Suppressor macrophage (primary cell): ENCODE data around the gene CLBA1.
"Not testable (repeated sequence)": the region's sequence is repeated elsewhere in the genome, so short reads cannot be mapped to it uniquely, and the experiment has no call there.

ENCODE experiments used
- DNase-seq, 4 experiments: peaks; one replicate each; pipeline ENCODE4 v3.0.0-alpha.2; 2020 to 2022

Gene CLBA1

DNA sequence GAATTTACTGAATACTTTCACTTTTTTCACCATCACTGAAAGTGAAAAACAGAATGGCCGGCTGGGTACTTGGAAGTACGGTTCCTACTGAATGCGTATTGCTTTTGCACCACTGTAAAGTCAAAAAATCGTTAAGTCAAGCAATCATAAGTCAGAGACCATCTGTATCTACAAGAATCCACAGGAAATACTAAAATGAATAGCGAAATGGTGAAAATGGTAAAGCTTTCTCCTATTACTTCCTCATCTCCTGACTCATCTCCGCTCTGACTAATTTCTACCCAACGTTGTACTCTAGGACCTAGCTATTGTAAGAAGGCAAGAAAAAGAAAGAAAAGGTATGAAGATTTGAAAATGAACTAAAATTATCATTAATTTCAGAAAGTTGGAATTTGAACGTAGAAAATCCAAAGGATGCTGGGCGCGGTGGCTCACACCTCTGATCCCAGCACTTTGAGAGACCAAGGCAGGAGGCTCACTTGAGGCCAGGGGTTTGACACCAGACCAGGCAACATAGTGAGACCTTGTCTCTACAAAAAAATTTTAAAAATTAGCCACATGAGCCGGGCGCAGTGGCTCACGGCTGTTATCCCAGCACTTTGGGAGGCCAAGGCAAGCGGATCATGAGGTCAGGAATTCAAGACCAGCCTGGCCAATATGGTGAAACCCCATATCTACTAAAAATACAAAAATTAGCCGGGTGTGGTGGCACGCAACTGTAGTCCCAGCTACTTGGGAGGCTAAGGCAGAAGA, 40.6 kb downstream of the CLBA1 start:
- DNase-seq = peak; percentile 44 to 83 (median 68)

GRCh38 chr14:105026802-105027563, 41.4 kb downstream of the CLBA1 start:
- peak; percentile 27 to 52 (median 44) for DNase-seq

DNA sequence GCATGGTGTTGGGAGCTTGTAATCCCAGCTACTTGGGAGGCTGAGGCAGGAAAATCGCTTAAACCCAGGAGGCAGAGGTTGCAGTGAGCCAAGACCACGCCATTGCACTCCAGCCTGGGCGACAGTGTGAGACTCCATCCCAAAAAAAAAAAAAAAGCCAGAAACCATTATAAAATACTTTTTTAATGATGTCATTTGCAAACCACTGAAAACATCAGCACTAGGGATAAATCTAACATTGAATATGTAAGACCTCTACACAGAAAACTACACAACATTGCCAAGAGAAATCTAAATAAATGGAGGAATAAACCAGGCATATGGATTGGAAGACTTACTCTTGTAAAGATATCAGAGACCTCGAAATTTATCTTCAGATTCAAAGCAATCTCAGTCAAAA, 42.1 kb downstream of the CLBA1 start:
- DNase-seq = not testable (repeated sequence)

DNA sequence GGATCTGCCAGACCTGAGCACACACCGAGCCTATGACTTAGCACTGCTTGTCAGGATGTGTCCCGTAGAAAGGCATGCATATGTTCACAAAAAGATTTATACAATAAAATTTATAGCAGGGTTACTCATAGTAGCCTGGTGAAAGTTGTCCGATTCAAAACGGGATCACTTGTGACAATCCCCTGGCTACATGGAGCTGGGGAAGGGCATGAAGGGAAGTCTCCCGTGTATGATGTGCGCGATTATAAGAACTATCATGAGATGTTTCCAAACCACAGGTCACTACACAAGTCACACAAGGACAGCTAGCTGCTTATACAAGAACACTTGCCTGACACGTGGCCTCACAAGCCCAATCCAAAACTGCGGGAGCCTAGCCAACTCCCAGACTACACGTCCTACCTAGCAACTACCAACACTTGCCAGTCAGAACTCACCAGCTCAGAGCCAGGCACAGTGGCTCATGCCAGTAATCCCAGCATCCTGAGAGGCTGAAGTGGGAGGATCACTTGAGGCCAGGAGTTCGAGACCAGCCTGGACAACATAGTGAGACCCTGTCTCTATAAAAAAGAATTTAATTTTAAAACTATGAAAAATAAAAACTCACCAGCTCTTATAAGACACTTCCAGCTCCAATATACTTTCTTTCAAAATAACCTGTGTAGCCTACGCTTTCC, 42.8 kb downstream of the CLBA1 start:
- peak in 1 of 4 experiments; percentile 25 for DNase-seq

- DNase-seq = no peak
Measured at GRCh38 chr14:105029402-105029801, 43.8 kb downstream of the CLBA1 start.

DNA sequence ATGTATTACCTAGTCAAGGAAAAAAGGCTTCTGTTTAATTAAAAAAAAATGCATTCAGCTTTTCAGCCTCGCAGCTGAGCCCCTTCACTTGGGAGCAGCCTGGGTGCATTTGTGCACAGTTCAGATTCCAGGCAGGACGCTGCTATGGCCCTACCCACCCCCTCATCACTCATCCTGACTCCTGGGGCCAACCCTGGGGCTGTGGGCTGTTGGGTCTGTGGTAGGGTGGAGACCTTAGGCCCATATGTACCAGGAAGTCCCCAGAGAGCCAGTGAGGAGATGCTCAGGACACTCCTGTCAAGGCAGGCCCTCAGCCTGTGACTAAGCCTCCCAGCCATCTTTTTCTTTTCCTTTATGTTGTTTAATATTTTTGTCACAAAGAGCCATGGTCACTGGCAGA, 44.6 kb downstream of the CLBA1 start:
- DNase-seq = no peak

DNA sequence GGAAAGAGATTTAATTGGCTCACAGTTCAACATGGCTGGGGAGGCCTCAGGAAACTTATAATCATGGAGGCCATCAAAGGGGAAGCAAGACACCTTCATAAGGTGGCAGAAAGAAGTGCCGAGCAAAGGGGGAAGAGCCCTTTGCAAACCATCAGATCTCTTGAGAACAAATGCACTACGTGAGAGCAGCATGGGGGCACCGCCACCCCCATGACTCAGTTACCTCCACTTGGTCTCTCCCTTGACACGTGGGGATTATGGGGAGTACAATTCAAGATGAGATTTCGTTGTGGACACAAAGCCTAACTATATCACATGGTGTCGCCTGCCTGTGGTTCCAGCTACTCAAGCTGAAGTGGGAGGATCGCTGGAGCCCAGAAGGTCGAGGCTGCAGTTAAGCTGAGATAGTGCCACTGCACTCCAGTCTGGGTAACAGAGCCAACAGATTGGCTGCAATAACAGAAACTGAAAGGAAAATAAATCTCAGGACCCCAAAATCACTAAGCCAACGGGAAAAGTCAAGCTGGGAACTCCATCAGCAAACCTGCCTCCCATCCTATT, 45.3 kb downstream of the CLBA1 start:
- DNase-seq = no peak

DNA sequence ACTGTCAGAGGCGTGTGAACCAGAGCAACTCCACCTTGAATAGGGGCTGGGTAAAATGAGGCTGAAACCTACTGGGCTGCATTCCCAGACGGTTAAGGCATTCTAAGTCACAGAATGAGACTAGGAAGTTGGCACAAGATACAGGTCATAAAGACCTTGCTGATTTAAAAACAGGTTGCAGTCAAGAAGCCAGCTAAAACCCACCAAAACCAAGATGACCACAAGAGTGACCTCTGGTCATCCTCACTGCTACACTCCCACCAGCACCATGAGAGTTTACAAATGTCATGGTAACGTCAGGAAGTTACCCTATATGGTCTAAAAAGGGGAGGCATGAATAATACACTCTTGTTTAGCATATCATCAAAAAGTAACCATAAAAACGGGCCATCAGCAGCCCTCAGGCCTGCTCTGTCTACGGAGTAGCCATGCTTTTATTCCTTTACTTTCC, 46.9 kb downstream of the CLBA1 start:
- DNase-seq = peak in 1 of 4 experiments; percentile 55

- DNase-seq = peak in 3 of 4 experiments; percentile 24 to 48 (median 47)
Measured at GRCh38 chr14:105033412-105033900, 47.9 kb downstream of the CLBA1 start.

- DNase-seq = peak; percentile 87 to 94 (median 90)
Measured at GRCh38 chr14:105034315-105035039, 48.9 kb downstream of the CLBA1 start.

DNA sequence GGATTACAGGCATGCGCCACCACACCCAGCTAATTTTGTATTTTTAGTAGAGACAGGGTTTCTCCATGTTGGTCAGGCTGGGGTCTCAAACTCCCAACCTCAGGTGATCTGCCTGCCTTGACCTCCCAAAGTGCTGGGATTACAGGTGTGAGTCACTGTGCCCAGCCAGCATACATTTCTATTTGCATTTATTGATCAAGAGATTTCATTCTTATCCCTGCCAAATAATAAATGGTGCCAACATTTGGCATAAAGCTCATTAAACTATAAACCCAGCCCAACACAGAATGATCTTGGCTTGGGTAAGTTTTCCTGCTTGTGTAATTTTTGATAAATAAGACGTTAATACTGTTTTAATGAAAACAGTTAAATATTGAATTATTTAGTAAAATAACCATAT, 50.0 kb downstream of the CLBA1 start:
- DNase-seq = not testable (repeated sequence)

- no peak for DNase-seq
Measured at GRCh38 chr14:105039458-105040205, 54.0 kb downstream of the CLBA1 start.

DNA sequence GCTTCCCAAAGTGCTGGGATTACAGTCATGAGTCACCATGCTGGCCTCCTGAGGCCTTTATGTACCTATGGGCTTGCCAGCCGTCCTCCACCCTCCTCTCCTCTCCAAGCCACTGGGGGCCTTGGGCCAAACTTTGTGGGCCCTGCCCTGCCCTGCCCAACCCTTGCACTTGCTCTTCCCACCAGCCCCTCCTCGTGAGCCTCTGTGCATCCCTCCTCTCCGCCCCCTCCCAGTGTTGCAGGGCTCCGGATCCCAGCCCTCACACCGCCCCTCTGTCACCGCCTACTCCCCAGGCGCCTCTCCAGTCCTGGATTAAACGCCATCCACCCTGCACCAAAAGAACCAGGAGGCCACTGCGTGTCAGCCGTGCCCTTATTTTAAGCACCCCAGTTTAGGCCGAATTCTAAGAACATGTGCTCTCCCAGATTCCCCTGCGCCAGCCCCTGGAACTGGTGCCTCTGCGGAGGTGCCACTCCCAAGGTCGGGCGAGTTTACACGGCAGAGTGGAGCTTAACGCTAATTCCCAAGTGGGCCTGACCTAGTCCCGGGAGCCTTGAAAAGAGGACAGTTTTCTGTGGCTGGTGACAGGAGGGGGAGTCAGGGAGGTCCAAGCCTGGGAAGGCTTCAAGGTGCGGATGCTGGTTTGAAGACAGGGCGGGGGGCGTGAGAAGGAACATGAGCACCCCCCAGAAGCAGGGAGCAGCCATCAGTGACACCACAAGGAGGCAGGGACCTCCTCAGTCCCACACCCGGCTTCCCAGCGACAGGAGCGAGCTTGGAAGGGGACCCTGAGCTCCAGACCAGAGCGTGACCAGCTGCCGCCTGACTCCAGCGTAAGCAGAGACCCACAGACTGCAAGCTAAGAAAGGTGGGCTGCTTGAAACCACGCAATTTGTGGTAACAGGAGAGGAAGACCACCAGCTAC, 56.5 kb downstream of the CLBA1 start:
- no peak for DNase-seq

GRCh38 chr14:105042813-105043212, 57.2 kb downstream of the CLBA1 start:
- DNase-seq = no peak

- DNase-seq = peak in 3 of 4 experiments; percentile 50 to 63 (median 56)
Measured at GRCh38 chr14:105043641-105044040, 58.1 kb downstream of the CLBA1 start.
